ENCODE measurements around the gene ZNF48.

ZNF48 gene

DNA sequence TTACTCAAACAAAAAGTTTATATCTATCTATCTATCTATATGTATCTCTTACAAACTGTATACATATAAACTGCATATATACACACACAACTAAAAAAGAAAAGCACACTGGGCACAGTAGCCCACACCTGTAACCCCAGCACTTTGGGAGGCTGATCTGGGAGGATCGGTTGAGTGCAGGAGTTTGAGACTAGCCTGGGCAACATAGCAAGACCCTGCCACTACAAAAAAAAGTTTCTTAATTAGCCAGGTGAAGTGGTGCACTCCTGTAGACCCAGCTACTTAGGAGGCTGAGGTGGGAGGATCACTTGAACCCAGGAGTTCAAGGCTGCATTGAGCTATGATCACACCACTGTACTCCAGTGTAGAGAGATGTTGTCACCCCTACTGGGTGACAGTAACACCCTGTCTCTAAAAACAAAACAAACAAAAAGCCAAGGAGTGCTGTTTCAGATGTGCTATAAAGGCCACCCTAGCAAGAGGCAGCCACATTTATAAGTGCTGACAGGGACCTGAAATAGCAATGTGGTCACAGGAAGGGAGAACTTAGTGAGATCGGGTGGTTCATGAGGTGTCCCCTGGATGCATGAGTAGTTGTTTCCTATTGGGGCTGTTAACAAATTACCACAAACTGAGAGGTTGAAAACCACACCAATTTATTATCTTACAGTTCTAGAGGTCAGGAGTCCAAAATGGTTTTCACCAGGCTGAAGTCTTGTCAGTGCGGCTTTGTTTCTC is 44.9 kb upstream of the ZNF48 start:
- Histone ChIP-seq H3K27me3 (no peaks in the 10 kb centered on the region), H3K4me1 (no peaks in the 10 kb centered on the region), H3K4me3 (ENCODE audit: low read depth, low read length) (no peak overlapping the region), H3K36me3 (peaks cover 37% of the 10 kb centered on the region), H3K9me3 (no peaks in the 10 kb centered on the region)
- TF ChIP-seq, protein P1, sequence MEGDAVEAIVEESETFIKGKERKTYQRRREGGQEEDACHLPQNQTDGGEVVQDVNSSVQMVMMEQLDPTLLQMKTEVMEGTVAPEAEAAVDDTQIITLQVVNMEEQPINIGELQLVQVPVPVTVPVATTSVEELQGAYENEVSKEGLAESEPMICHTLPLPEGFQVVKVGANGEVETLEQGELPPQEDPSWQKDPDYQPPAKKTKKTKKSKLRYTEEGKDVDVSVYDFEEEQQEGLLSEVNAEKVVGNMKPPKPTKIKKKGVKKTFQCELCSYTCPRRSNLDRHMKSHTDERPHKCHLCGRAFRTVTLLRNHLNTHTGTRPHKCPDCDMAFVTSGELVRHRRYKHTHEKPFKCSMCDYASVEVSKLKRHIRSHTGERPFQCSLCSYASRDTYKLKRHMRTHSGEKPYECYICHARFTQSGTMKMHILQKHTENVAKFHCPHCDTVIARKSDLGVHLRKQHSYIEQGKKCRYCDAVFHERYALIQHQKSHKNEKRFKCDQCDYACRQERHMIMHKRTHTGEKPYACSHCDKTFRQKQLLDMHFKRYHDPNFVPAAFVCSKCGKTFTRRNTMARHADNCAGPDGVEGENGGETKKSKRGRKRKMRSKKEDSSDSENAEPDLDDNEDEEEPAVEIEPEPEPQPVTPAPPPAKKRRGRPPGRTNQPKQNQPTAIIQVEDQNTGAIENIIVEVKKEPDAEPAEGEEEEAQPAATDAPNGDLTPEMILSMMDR (IDR thresholded peaks at IDR 0.05; ENCODE audit: low read depth, low read length): no peak
- no peak for DNase-seq

DNA sequence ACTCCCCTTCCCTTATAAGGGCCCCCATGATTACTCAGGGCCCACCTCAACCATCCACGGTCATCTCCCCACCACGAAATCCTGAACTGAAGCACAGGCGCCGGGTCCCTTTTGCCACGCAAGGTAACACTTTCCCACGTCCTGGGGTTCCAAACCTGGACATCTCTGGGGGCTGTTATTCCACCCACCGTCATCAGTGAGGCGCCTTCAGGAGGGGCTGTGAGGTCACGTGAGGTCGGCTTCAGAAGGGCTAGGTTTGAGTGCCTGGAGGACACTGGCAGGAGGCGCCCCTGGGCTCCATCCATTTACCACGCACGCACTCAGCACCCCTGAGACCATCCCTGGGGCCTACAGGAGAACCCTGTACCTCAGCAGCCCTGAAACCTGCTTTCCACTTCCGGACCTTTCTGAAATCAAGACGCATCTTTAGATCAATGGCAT is 44.2 kb upstream of the ZNF48 start:
- TF ChIP-seq, protein P1 (IDR thresholded peaks at IDR 0.05; ENCODE audit: low read depth, low read length): no peak
- Histone ChIP-seq H3K27me3 (no peaks in the 10 kb centered on the region), H3K36me3 (peaks cover 37% of the 10 kb centered on the region), H3K4me3 (ENCODE audit: low read depth, low read length) (no peak overlapping the region), H3K4me1 (no peaks in the 10 kb centered on the region), H3K9me3 (no peaks in the 10 kb centered on the region)
- no peak for DNase-seq

GRCh38 chr16:30351586-30352419 is 43.4 kb upstream of the ZNF48 start:
- no peaks in the 10 kb centered on the region for H3K27me3 ChIP-seq
- H3K9me3 ChIP-seq: no peaks in the 10 kb centered on the region
- H3K36me3 ChIP-seq: peaks cover 37% of the 10 kb centered on the region
- H3K4me1 ChIP-seq: no peaks in the 10 kb centered on the region
- TF ChIP-seq, protein P1 (IDR thresholded peaks at IDR 0.05; ENCODE audit: low read depth, low read length): no peak
- no peak overlapping the region for H3K4me3 ChIP-seq (ENCODE audit: low read depth, low read length)
- no peak for DNase-seq

GRCh38 chr16:30352488-30353401 is 42.5 kb upstream of the ZNF48 start:
- Histone ChIP-seq H3K4me1 (no peaks in the 10 kb centered on the region), H3K4me3 (ENCODE audit: low read depth, low read length) (no peak overlapping the region), H3K36me3 (peaks cover 41% of the 10 kb centered on the region), H3K27me3 (no peaks in the 10 kb centered on the region), H3K9me3 (no peaks in the 10 kb centered on the region)
- DNase-seq: no peak
- TF ChIP-seq, protein P1 (IDR thresholded peaks at IDR 0.05; ENCODE audit: low read depth, low read length): peak; percentile 44

DNA sequence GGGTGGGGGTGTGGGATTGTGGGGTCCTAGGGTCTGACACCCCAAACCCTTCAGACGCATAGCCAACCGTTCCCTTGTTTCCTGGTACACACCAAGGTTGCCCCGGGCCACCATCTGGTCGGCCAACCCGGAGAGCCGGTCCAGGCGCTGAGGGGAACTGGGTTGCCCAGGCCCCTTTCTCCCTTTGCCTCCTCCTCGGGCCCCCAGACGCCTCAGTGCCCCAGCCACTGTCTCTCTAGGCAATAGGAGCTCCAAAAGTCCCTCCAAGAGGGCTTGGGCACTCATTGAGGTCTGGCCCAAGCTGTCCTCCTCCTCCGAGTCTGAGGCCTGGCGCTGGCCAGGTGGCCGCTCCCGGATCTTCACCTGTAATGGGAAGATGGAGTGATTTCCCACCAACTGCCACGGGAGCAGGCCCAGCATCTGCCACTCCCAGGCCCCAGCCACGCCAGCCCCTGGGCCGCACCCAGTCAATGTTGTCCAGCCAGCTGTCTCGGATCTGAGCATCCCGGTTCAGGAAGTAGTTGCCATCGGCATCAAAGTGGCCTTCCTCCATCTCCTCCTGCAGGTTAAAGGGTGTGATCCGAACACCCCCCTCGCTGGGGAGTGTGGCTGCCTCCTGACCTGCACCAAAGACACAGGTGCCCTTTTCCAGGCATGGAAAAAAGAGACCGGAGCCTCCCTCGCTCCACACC is 41.6 kb upstream of the ZNF48 start:
- H3K36me3 ChIP-seq: peaks cover 48% of the 10 kb centered on the region
- no peaks in the 10 kb centered on the region for H3K4me1 ChIP-seq
- H3K4me3 ChIP-seq (ENCODE audit: low read depth, low read length): peak overlapping the region; percentile 96; the same call in 1 of the 2 replicates
- TF ChIP-seq, protein P1 (IDR thresholded peaks at IDR 0.05; ENCODE audit: low read depth, low read length): no peak
- DNase-seq: no peak
- H3K9me3 ChIP-seq: no peaks in the 10 kb centered on the region
- no peaks in the 10 kb centered on the region for H3K27me3 ChIP-seq
